ENCODE measurements around the gene LCN6.
A peak's percentile ranks its signal among the peaks of the same experiment; 100 is the strongest.

The LCN6 gene

DNA sequence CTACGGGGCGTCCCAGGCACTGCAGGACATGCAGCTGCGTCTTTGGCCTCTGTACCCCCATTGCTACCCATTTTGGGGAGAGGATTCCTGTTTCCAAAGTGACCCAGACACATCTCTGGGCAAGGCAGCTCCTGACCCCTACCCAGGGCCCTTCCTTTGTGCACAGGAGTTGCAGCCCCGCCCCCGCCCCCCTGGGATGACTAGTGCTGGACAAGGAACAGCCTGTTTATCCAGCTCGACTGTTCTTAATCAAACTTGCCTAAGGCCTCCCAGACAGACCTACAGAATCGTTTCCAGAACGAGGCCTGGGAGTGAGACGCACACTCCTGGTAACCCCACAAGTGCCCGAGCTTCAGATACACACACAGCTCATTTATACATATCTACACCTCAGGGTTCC is 22.7 kb downstream of the LCN6 start:
- no peak overlapping the region for H3K27ac Mint-ChIP-seq
- H3K4me1 Mint-ChIP-seq, result peaks cover 15% of the 10 kb centered on the region
- peaks cover 19% of the 10 kb centered on the region for H3K36me3 Mint-ChIP-seq
- ATAC-seq (ENCODE audit: low read depth) (no peak), DNase-seq (ENCODE audit: low spot score in 2 of 2) (no peak)
- no peaks in the 10 kb centered on the region for H3K9me3 Mint-ChIP-seq
- H3K4me3 Mint-ChIP-seq, result peak overlapping the region; percentile 21
- H3K27me3 Mint-ChIP-seq, result no peaks in the 10 kb centered on the region

DNA sequence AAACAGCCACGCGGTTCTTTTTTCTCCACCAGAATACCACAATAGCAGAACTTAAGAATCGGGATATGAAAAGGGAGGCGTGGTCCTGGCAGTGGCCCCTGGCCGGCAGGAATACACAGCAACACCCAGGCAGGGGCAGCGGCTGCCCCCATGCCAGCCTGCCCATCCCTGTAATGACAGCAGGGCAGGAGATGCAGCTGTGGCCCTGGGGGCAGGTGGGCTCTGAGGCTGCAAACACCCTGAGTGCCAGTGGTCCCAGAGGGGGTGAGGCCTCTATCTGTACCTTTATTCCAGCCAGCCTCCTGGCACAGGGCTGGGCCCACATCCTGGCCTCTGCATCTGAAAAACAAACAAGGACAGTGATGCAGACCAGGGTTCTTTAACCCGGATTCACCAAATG is 23.6 kb downstream of the LCN6 start:
- Mint-ChIP-seq H3K9me3 (no peaks in the 10 kb centered on the region), H3K27ac (no peak overlapping the region), H3K4me1 (peaks cover 17% of the 10 kb centered on the region), H3K36me3 (peaks cover 20% of the 10 kb centered on the region), H3K27me3 (no peaks in the 10 kb centered on the region), H3K4me3 (no peak overlapping the region)
- no peak for DNase-seq (ENCODE audit: low spot score in 2 of 2)
- ATAC-seq (ENCODE audit: low read depth), result no peak

DNA sequence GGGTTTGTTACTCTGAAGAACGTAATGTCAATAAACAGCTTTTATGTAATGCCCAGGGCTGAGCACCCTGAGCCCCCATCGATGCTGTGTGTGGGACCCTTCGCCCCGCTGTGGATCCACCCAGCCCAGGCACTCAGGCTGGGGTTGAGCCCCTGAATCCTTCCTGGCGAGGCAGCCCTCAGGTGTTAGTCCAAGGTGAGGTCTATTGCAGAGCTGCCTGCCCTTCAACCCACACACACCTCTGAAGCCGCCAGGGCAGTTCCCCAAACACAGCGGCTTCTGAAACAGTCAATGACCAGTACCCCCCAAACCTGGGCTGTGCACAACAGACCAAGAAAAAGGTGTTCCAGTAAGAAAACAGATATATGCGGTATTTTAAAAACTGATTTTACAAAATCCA is 24.3 kb downstream of the LCN6 start:
- no peaks in the 10 kb centered on the region for H3K27me3 Mint-ChIP-seq
- H3K4me3 Mint-ChIP-seq, result no peak overlapping the region
- peaks cover 20% of the 10 kb centered on the region for H3K36me3 Mint-ChIP-seq
- ATAC-seq (ENCODE audit: low read depth), result no peak
- no peak overlapping the region for H3K27ac Mint-ChIP-seq
- H3K9me3 Mint-ChIP-seq, result no peaks in the 10 kb centered on the region
- H3K4me1 Mint-ChIP-seq, result peaks cover 18% of the 10 kb centered on the region
- DNase-seq (ENCODE audit: low spot score in 2 of 2), result no peak

DNA sequence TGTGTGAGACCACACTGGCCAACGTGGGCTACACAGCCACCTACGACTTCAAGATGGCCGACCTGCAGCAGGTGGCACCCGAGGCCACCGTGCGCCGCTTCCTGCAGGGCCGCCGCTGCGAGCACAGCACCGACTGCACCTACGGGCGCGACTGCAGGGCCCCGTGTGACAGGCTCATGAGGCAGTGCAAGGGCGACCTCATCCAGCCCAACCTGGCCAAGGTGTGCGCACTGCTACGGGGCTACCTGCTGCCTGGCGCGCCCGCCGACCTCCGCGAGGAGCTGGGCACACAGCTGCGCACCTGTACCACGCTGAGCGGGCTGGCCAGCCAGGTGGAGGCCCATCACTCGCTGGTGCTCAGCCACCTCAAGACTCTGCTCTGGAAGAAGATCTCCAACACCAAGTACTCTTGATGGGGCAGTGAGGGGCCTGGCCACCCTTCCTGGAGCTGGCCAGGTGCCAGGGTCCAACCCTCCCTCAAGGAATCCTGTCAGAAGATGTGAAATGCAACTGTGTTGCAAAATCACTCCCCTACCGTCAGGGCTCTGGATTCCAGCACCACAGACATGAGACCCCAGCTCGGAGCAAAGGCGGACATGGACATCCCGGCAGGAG is 24.9 kb downstream of the LCN6 start:
- Mint-ChIP-seq H3K27ac (no peak overlapping the region), H3K27me3 (no peaks in the 10 kb centered on the region), H3K9me3 (no peaks in the 10 kb centered on the region), H3K4me3 (no peak overlapping the region), H3K4me1 (peaks cover 20% of the 10 kb centered on the region), H3K36me3 (peaks cover 20% of the 10 kb centered on the region)
- DNase-seq (ENCODE audit: low spot score in 2 of 2) (no peak), ATAC-seq (ENCODE audit: low read depth) (no peak)

DNA sequence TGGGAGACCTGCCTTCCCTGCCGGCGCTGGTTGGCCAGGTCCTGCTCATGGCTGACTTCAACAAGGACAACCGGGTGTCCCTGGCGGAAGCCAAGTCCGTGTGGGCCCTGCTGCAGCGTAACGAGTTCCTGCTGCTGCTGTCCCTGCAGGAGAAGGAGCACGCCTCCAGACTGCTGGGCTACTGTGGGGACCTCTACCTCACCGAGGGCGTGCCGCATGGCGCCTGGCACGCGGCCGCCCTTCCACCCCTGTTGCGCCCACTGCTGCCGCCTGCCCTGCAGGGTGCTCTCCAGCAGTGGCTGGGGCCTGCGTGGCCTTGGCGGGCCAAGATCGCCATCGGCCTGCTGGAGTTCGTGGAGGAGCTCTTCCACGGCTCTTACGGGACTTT is 25.4 kb downstream of the LCN6 start:
- H3K36me3 Mint-ChIP-seq, result peaks cover 20% of the 10 kb centered on the region
- H3K4me3 Mint-ChIP-seq, result no peak overlapping the region
- DNase-seq (ENCODE audit: low spot score in 2 of 2) (no peak), ATAC-seq (ENCODE audit: low read depth) (no peak)
- H3K27ac Mint-ChIP-seq, result no peak overlapping the region
- peaks cover 22% of the 10 kb centered on the region for H3K4me1 Mint-ChIP-seq
- no peaks in the 10 kb centered on the region for H3K9me3 Mint-ChIP-seq
- H3K27me3 Mint-ChIP-seq, result no peaks in the 10 kb centered on the region

DNA sequence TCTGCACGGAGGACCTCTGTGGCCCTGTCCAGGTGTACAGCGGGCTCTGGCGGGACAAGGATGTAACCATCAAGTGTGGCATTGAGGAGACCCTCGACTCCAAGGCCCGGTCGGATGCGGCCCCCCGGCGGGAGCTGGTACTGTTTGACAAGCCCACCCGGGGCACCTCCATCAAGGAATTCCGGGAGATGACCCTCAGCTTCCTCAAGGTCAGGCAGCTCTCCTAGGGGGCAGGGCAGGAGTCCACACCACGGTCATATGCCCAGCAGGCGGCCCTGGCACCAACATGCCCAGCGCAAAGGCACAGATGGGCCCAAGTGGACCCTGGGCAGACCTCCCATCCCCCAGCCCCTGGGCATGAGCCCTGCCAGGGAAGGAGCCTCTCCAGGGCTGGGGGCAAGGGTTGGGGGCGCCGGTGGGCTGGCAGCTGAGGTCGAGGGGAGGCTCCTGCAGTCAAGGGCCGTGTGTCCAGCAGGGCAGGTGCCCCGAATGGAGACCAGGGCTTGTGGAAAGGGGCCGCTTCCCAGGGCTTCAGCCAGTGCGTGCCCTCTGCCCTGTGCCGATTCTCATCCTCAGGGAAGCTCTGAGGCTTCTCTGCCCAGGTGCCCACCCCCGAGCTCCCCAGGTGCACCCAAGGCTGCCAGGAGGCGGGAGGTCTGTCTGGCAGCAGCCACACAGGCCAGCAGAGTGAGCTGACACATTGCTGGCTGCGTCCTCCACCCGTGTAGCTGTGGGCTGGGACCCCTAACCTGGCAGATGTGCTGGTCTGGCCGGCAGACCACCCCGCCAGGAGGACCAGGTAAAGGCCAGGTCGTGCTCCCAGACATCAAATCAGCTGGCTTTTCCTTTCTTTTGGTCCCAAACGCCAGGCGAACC is 26.0 kb downstream of the LCN6 start:
- H3K4me3 Mint-ChIP-seq, result no peak overlapping the region
- H3K4me1 Mint-ChIP-seq, result peaks cover 22% of the 10 kb centered on the region
- peaks cover 20% of the 10 kb centered on the region for H3K36me3 Mint-ChIP-seq
- no peak overlapping the region for H3K27ac Mint-ChIP-seq
- ATAC-seq (ENCODE audit: low read depth) (no peak), DNase-seq (ENCODE audit: low spot score in 2 of 2) (no peak)
- H3K9me3 Mint-ChIP-seq, result no peaks in the 10 kb centered on the region
- no peaks in the 10 kb centered on the region for H3K27me3 Mint-ChIP-seq

DNA sequence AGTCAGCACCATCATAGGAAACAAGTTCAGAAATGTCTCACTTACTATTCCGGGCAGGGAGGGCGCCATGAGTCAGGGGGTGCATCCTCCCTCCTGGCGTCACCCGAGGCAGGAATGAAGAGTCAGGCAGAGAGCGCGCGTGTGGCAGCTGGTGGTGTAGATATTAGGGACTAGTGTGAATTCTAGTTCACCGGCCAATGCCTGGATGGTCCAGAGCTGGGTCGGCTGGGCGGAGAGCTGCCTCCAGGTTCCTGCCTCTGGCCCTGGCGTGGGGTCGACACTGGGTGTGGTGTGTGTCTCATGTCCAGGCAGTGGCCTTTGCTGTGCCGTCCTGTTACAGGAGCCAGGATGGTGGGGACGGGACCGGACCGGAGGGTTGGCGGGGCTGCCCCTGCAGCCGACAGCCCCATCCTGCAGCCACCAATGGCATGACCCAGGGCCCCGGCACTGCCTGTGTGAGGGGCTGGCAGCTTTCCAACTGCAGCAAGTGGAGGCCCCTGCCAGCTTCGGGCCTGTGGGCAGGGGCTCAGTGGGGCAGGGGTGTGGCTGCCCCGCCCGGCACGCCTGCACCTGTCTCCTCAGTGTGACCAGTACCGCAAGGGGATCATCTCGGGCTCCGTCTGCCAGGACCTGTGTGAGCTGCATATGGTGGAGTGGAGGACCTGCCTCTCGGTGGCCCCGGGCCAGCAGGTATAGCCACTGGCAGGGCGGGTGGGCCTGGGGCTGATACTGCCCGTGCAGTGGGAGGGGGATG is 26.8 kb downstream of the LCN6 start:
- DNase-seq (ENCODE audit: low spot score in 2 of 2) (no peak), ATAC-seq (ENCODE audit: low read depth) (no peak)
- no peak overlapping the region for H3K4me3 Mint-ChIP-seq
- peaks cover 20% of the 10 kb centered on the region for H3K36me3 Mint-ChIP-seq
- H3K27me3 Mint-ChIP-seq, result peaks cover 1% of the 10 kb centered on the region
- H3K9me3 Mint-ChIP-seq, result no peaks in the 10 kb centered on the region
- peaks cover 18% of the 10 kb centered on the region for H3K4me1 Mint-ChIP-seq
- peak overlapping the region; percentile 31 for H3K27ac Mint-ChIP-seq

DNA sequence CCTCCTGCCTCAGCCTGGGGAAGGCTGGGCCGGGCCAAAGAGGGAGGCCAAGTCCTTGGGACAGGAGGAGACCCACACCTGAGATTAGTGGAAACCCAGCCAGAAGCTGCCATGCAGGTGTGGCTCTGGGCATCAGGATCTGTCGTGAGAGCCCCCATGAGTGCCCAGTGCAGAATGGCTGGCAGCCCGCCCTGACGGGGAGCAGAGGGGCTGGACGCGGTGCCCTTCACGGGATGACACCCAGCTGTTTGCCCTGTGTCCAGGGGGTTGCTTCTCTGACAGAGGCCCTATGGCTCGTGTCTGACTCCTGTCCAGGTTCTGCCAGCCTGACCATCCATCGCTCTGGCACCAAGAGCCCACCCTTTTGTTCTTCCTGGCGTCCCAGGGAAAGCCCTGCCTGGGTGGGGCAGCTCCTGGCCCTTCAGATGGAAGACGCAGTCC is 27.4 kb downstream of the LCN6 start:
- Mint-ChIP-seq H3K27ac (peak overlapping the region; percentile 31), H3K9me3 (no peaks in the 10 kb centered on the region), H3K36me3 (peaks cover 17% of the 10 kb centered on the region), H3K4me3 (no peak overlapping the region), H3K27me3 (peaks cover 3% of the 10 kb centered on the region), H3K4me1 (peaks cover 16% of the 10 kb centered on the region)
- ATAC-seq (ENCODE audit: low read depth) (no peak), DNase-seq (ENCODE audit: low spot score in 2 of 2) (no peak)

DNA sequence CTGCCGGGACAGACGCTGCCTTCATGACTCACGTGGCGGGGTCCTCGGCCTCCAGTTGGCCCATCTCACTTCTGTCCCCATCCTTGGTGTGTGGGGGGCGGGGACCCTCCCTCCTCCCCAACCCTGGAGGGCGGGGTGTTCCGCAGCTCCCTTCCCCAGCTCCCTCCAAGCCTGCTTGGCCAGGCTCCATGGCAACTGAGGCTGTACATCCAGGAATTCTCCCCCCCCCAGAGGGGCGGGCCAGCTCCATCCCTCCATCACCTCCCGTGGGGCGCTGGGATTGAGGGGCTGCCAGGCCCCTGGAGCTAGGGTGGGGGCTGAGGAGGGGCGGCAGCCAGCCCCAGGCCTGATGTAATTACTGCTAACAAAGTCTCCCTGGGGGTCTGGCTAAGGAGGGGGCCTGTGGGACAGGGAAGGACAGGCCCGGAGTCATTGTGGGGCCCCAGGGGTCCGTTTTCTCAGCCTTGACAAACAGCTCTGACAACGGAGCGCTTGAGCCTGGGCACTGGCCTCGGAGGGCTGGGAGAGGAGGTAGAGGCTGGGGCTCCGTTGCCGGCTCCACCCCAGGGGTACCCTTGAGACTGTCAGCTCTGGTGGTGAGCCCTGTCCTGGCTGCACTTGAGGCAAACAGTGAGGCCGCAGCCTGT is 28.0 kb downstream of the LCN6 start:
- no peak for ATAC-seq (ENCODE audit: low read depth)
- peaks cover 16% of the 10 kb centered on the region for H3K4me1 Mint-ChIP-seq
- H3K36me3 Mint-ChIP-seq, result peaks cover 16% of the 10 kb centered on the region
- H3K4me3 Mint-ChIP-seq, result no peak overlapping the region
- DNase-seq (ENCODE audit: low spot score in 2 of 2), result no peak
- no peak overlapping the region for H3K27ac Mint-ChIP-seq
- H3K27me3 Mint-ChIP-seq, result peaks cover 5% of the 10 kb centered on the region
- no peaks in the 10 kb centered on the region for H3K9me3 Mint-ChIP-seq

DNA sequence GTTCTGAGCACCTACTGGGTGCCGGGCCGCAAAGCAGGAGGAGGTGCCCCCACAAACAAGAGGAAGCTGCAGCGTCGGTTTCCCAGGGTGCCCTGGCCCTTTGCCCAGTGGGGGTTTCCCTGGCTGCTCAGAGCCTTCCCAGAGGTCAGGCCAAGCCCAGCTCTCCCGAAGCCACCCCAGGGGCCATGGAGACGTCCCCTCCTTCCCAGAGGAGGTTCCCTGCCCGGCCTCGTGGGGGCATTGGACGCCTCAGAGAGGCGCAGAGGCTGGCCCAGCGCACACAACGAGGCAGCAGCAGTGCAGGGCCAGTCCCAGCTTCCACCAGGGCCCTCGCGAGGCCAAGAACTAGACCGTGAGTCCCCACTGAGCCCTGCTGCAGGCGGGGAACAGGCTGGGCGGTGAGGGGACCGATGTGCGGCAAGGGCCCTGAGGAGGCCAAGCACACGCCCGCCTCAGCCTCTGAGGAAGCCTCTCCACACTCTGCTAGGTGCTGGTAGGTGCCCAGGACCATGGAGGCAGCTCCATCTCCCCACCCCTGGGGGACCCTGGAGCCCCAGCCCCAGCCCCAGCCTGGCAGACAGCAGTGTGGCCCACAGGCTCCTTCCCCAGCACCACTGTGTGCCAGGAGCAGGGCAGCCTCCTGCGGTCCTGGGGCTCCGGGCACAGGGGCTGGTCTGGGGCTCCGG is 29.0 kb downstream of the LCN6 start:
- H3K27ac Mint-ChIP-seq, result peak overlapping the region; percentile 24
- peaks cover 14% of the 10 kb centered on the region for H3K36me3 Mint-ChIP-seq
- H3K4me3 Mint-ChIP-seq, result peak overlapping the region; percentile 61
- ATAC-seq (ENCODE audit: low read depth) (peak; percentile 77), DNase-seq (ENCODE audit: low spot score in 2 of 2) (no peak)
- H3K27me3 Mint-ChIP-seq, result peaks cover 6% of the 10 kb centered on the region
- no peaks in the 10 kb centered on the region for H3K9me3 Mint-ChIP-seq
- peaks cover 18% of the 10 kb centered on the region for H3K4me1 Mint-ChIP-seq

DNA sequence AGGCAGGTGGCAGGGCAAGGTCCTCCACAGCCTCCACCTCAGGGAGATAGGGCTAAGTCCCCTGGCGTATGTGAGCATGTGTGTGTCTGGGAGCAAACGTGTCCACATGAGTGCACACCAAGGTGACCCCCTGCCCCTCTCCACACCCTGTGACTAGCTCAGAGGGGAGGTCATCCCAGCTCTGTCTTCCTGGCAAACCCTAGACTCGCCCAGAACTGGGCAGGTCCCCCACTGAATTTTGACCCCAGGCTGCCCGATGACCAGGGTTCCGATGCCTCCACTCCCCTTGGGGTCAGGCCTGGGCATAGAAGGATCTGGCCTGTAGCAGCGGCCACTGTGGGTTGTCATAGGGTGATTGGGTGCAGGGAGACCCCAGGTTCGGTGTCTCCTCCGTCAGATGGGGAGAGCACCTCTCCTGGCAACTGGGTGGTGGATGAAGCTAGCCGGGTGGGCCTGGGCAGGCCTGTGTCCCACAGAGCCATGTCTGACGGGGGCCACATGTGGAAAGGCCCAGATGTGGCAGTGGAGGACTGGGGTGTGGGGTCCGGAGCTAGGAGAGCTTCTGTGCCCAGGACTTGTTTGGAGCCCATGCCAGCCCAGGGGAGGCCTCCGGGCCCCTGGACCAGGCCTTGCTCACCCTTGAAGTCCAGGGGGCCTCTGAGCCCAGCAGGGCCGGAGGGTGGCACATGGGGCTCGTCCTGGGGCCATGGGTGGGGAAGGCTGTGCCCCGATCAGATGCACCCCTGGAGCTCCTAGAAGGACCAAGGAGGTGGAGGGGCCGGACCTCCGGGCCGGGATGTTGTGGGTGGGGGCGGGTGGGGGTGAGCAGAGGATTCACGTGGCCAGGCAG is 29.8 kb downstream of the LCN6 start:
- H3K4me1 Mint-ChIP-seq, result peaks cover 20% of the 10 kb centered on the region
- peaks cover 8% of the 10 kb centered on the region for H3K36me3 Mint-ChIP-seq
- no peak overlapping the region for H3K27ac Mint-ChIP-seq
- H3K27me3 Mint-ChIP-seq, result peaks cover 9% of the 10 kb centered on the region
- DNase-seq (ENCODE audit: low spot score in 2 of 2) (no peak), ATAC-seq (ENCODE audit: low read depth) (no peak)
- H3K4me3 Mint-ChIP-seq, result no peak overlapping the region
- no peaks in the 10 kb centered on the region for H3K9me3 Mint-ChIP-seq

DNA sequence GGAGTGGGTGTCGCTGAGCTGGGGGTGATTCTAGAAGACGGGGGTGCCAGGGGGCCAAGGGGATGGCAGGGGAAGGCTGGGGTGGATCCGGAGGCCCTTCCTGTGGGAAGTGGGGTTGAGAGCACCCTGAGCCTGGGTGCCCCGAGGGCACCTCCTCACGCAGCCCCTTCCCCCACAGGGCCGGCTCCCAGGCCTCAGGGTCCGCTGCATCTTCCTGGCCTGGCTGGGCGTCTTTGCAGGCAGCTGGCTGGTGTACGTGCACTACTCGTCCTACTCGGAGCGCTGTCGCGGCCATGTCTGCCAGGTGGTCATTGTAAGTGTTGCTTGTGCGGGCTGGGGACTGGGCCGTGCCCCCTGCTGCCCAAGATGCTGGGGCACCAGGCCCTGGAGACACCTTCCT is 30.9 kb downstream of the LCN6 start:
- Mint-ChIP-seq H3K4me1 (peaks cover 20% of the 10 kb centered on the region), H3K27ac (no peak overlapping the region)

DNA sequence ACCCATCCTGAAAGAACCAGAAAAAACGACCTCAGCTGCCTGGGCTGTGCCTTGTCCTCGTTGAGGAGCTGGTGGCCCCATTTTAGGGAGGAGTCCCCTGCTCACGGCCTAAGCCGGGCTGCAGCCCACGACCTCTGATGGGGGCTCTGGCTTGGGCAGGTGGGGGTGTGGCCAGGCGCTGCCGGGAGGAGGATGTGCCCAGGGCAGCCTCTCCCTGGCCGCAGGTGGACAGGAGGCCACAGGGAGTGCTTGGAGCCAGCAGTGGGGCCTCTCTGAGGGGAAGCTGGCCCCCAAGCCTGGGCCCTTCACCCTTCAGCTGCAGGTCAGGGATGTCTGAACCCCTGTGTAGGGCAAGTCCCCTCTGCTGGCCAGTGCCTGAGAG is 33.4 kb downstream of the LCN6 start:
- ATAC-seq (ENCODE audit: low read depth) (no peak), DNase-seq (ENCODE audit: low spot score in 2 of 2) (no peak)
- Mint-ChIP-seq H3K4me1 (peaks cover 20% of the 10 kb centered on the region), H3K36me3 (no peaks in the 10 kb centered on the region), H3K27ac (no peak overlapping the region), H3K4me3 (no peak overlapping the region), H3K9me3 (no peaks in the 10 kb centered on the region), H3K27me3 (peaks cover 21% of the 10 kb centered on the region)

More for the DNA sequence above, 30.9 kb downstream of the LCN6 start:
- H3K9me3 Mint-ChIP-seq, result no peaks in the 10 kb centered on the region
- peaks cover 12% of the 10 kb centered on the region for H3K27me3 Mint-ChIP-seq
- no peak overlapping the region for H3K4me3 Mint-ChIP-seq
- H3K36me3 Mint-ChIP-seq, result peaks cover 4% of the 10 kb centered on the region
- ATAC-seq (ENCODE audit: low read depth) (no peak), DNase-seq (ENCODE audit: low spot score in 2 of 2) (no peak)

Data from memory B cell (primary cell).